Activated CD4-positive, alpha-beta T cell treated with anti-CD3 and anti-CD28 coated beads for 24 hours (primary cell): Measurements from ENCODE around the gene TBC1D21.

Experiments used
- DNase-seq, 2 donors: peaks; one replicate each; pipeline ENCODE4 v3.0.0-alpha.2; 2020; ENCODE audit warnings: low read depth in 2 of 2

The TBC1D21 gene

GRCh38 chr15:73858062-73858461 lies 15.3 kb upstream of the TBC1D21 start:
- no peak for DNase-seq

- no peak for DNase-seq
Observed at GRCh38 chr15:73862276-73862675, 11.1 kb upstream of the TBC1D21 start.

GRCh38 chr15:73865379-73865778 lies 8.0 kb upstream of the TBC1D21 start:
- no peak for DNase-seq

DNA sequence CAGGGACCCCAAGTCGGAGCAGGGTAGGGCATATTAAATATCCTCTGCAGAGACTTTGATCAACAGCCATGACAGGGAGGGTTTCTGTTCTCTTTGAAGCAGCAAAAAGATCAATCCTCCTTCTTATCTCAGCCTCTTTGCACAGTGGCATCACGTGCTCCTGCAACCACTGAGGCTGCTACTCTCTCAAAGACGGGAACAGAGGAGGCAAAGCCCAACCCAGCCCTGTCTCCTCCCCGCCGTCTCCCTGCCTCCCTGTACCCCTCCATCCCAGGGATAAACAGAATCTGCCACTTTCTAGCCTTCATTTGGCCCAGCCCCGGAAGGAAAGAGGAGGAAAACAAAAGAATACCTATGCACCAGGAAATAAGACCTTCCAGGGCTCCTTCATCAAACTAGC lies 7.5 kb upstream of the TBC1D21 start:
- DNase-seq: no peak

- DNase-seq: no peak
Observed at GRCh38 chr15:73866481-73866880, 6.9 kb upstream of the TBC1D21 start.

DNA sequence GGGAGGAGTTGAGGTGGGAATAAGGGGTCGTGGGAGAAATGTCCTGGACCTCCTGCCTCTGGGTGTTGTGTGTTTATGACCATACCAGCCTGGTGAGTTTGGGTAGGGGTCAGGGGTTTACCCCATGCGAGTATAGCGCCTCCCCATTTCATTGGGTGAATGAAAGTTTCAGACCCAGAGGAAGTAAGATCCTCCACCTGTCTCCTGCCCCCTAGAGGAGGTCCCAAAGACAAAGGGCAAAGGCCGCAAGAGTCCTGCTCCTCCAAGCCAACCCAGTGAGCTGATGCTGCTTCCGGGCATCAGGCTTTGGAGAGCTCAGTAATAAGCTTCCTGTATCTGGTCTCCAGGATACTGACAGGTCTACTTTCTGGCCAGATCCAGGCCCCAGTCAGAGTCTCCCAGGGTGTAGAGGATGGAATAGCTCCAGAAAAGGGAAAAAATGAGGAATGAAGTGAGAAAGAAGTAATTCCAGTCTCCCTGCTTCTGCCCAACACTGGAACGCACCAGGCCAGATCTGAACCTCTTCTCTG lies 6.4 kb upstream of the TBC1D21 start:
- no peak for DNase-seq

- DNase-seq: no peak
Observed at GRCh38 chr15:73867426-73867825, 5.9 kb upstream of the TBC1D21 start.

DNA sequence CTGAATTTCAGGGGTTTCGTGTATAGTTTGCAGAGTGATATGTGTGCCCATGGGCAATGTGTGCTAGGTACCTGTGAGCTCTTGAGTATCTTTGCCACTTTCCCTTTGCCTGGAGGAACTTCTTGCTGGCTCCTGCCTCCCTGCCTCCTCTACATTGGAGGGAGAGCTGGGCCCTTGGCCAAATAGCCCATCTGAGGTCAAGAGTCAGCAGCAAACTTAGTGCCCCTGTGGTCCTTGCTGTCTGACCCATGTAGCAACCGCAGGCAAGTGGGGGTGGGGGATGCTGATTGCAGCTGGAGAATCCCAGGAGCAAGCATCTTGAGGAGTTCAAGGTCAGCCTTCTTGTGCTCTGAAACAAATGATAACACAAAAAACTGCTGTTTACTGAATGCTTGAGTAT lies 5.4 kb upstream of the TBC1D21 start:
- DNase-seq: no peak

DNA sequence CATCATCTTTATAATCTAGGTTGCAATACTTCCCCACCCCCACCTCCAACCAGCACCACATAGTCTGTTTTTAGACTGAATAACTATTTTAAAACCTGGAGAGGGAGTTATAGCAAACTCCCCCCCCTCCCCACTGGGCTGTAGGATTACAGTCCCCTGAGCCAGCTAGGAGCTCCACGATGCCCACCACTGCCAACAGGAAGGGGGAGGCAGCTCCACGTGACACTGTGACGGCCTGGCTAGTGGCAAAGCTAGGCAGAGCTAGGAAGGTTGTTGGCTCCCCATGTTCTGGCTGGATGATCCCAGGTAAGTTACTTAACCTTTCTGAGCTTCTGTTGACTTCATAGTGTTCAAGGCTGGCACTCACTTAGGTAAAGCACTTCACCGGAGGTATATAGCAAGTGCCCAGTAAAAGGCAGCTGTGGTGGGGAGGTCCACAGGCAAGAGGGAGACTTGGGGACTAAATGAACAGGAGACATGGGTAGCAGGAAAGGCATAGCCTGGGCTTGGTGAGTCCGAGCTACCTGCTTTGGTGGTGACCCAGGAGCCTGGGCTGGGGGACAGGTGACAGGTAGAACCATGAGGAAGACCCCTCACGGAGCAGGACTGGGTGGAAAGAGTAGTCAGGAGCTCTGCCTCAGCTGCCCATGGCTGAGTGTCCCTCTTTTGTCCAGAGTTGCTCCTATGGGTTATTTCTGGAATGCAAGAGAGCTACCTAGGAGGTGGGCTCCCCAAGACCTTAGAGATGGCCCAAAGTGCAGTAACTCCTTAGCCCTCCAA lies 4.0 kb upstream of the TBC1D21 start:
- no peak for DNase-seq

GRCh38 chr15:73870700-73871408 lies 2.5 kb upstream of the TBC1D21 start:
- DNase-seq: no peak

DNA sequence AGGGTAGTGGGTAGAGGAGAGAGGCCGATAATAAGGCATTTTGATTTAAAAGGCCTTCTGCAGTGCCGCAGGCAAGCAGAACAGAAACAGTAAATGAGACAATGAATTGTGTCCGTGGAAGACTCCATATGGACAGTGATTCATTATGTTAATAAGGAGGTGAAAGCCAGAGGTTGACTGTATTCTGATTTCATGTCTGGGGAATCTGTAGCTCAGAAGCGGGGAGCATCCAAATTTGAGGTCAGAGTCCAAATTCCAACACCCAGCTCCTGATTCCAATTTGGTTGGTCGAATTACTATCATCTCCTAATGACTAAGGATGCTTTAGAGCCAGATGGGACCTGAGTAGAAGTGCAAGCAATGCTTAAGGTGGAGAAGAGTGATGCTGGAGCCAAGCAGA lies 1.0 kb upstream of the TBC1D21 start:
- no peak for DNase-seq

DNA sequence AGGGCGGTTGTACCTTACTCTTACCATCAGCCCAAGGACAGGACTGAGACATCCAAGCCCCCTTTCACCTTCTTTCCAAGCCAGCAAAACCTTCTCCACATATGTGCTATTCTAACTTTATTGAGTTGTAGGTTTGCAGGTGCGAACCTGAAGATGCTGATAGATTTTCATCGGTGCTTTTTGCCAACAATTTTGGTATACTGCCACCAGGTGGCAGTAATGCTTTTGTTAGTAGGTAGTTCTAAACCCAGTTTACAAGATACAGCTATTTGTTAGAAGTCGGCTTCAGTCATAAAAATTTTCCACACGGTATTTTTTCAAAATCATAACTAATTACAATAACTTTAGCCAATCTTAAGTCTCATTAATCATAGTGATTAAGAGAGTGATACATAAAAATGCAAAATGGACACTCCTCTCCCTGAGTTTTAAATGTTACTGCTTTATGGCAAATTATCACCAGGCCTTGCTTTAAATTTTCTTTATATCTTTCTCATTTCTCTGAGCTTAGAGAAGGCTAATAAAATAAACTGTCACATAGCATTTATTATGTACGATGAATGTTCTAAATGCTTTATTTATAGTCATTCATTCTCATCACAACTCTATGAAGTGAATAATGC lies 636 bp downstream of the TBC1D21 start:
- peak in 1 of 2 donors; percentile 7 for DNase-seq

DNA sequence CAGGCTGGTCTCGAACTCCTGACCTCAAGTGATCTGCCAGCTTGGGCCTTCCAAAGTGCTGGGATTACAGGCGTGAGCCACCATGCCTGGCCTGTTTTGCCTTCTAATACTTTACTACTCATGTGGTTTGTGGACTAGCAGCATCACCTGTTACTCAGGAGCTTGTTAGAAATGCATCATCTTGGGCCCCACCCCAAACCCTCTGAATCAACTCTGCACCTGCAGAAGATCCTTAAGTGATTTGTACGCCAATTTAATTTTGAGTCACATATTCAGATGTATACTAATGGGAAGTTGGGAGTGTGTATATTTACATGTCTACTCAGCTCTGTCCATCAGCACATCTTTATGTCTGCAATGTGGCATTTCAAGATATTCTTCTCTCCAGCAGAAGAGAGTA lies 6.1 kb downstream of the TBC1D21 start:
- DNase-seq: no peak

DNA sequence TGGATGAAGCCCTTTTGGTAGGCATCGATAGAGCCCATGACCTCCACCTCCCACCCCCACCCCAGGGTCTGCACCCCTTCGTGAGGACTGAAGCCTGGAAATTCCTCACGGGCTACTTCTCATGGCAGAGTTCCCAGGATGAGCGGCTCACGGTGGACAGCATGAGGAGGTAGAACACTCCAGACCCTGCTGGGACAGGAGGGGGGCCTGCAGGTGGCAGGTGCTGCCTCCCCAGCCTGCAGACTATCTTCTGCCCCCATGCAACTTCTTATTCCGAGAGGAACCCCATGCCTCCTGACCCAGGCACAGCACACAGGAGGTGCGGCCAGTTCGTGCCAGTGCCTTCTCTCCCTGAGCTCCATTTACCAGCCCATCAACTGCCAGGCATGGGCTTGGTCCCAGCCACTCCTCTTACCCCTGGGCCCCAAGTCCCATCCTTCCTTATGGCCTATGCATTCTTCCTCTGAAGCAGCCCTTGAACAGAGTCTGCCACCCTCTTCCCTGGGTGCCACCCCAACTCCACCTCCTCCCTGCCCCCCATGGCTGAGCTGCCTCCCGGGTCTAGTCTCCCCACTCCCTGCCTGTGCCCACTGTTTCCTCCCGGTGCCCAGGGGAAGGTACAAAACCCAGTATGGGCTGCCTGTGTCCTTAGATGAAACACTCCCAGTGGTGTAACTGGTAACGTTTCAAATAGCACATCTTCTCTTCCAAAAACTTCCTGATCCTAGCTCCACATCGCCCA lies 8.4 kb downstream of the TBC1D21 start:
- no peak for DNase-seq

- DNase-seq: no peak
Observed at GRCh38 chr15:73882761-73883419, 9.5 kb downstream of the TBC1D21 start.

DNA sequence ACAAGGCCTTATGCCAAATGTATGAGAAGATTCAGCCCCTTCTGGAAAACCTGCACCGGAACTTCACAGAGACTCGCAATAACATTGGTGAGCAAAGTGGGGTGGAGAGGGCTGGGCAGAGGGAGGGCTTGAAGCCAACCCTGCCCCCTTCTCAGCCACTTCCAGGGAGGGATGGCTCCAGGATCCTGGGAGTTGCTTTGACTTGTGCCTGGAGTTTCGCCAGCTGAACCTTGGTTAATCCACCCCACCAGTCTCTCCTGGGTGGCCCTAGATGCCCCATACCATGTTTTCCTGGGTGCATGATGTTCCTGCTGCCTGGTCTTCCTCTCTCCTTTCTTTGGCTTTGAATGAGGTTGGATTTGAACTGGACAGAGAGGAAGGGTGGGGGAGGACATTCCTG lies 10.8 kb downstream of the TBC1D21 start:
- DNase-seq: no peak

DNA sequence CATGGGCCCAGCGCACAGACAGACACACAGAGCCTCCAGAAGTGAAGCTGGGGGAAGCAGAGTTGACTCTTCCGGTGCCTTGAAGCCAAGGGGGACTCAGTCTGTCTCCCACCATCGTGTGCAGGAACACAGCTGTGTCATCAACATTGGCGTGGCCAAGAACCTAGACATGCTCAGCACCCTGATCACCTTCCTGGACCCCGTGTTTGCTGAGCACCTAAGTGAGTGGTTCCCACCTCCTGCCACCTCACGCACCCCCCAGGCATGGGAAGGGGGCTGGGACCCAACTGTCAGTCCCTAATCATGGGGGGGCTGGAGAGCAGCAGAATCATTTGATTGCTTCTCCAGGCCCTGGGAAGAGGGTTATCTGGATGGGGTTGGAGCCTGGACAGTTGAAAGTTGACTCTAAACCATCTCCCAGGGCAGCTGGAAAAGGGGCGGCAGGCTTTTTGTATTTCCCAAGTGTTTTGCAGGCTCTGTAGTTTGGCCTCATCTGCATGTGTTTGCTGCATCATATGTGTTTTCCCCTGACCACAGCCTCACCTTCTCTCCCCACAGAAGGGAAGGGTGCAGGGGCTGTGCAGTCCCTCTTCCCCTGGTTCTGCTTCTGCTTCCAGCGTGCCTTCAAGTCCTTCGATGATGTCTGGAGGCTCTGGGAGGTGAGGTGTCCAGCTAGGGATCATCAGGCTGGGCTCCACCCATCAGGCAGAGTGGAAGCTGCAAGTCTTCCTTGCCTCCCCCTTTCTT lies 12.8 kb downstream of the TBC1D21 start:
- DNase-seq: no peak

- DNase-seq: no peak
Observed at GRCh38 chr15:73886717-73887345, 13.5 kb downstream of the TBC1D21 start.

DNA sequence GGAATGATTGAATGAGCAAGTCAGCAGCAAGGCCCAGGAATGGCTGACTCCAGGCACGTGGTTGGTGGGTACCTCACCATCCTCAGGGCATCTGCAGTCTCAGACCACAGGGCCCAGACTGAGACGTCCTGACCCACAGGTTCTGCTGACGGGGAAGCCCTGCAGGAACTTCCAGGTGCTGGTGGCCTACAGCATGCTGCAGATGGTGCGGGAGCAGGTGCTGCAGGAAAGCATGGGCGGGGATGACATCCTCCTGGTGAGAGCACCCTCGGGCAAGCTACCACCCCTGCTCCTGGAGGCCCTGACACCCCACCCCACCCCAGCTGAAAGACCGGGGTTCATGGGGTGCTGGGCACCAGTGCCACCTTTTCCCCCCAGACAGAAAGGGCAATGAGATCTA lies 14.1 kb downstream of the TBC1D21 start:
- no peak for DNase-seq
